ENCODE results near the gene KPNA6. TPM values are rescaled to one million over a fixed set of nuclear protein-coding genes. Genes with fewer than 3 reads are reported as not detected.

Gene KPNA6
- total and polyA plus RNA-seq, 10 of the 15 experiments (the other 5 are each of a cell fraction or from before 2014, with no cell fraction given) = 11.1 to 55.6 (median 25.9) TPM

DNA sequence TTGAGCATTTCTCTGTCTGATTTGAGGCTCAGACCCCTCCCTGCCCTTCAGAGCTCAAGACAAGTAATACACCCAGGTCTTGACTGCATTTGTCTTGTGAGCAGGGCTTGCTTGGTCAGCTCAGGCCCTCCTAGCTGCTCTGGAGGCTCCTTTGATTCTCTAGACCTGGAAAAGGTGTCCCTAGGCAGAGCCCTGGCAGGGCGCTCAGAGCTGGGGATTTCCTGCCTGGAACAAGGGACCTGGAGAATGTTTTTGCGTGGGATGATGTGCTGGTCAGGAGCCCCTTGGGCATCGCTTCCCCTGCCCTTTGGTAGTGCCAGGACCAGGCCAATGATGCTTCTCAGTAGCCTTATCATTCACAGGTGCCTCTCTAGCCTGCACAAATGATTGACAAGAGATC, 87.7 kb downstream of the KPNA6 start:
- Histone ChIP-seq H3K9ac (ENCODE audit: control insufficient read depth, insufficient read depth, low read length) (no peak overlapping the region), H3K27me3 (replicated peaks in 1 of 2; ENCODE audit: control insufficient read depth in 2 of 2, insufficient read depth in 2 of 2, low read length in 1 of 2) (no peaks in the 10 kb centered on the region), H2AFZ (ENCODE audit: control insufficient read depth, low read depth, low read length) (no peak overlapping the region), H3K9me3 (replicated peaks; ENCODE audit: control insufficient read depth, insufficient read depth, low read length) (no peaks in the 10 kb centered on the region), H3K27ac (ENCODE audit: control insufficient read depth, insufficient read depth) (no peak overlapping the region), H4K20me1 (ENCODE audit: control insufficient read depth, insufficient read depth) (no peaks in the 10 kb centered on the region), H3K4me1 (ENCODE audit: control insufficient read depth, insufficient read depth, low read length) (peaks cover 9% of the 10 kb centered on the region), H3K4me2 (ENCODE audit: control insufficient read depth, insufficient read depth) (no peak overlapping the region), H3K36me3 (ENCODE audit: control insufficient read depth in 2 of 2, insufficient read depth in 2 of 2, low read length in 1 of 2) (peaks cover 46 to 51% of the 10 kb centered on the region in 2 experiments), H3K79me2 (ENCODE audit: control insufficient read depth, insufficient read depth, low read length) (peaks cover 2% of the 10 kb centered on the region), H3K4me3 (no peak overlapping the region)
- no peak for ATAC-seq
- ChIA-PET SMC1A (ENCODE audit: uncharacterized antibody, unreplicated experiment) (no interaction called here), POLR2A (no interaction called here), RAD21 (ENCODE audit: unreplicated experiment) (no interaction called here), CTCF (no interaction called here)
- BruUV-seq (replicated peaks) = no TSS peak
- in situ Hi-C loops (cut with MboI) = no loop called here
- WGBS (ENCODE audit: insufficient coverage, insufficient replicate concordance, low lambda C conversion rate, missing lambda C conversion rate) = 84% methylated on average over 3 of the region's 3 CpGs
- TF ChIP-seq SUZ12 (IDR thresholded peaks at IDR 0.05; ENCODE audit: unreplicated experiment) (no peak), PML (IDR thresholded peaks at IDR 0.05; ENCODE audit: low read length) (no peak), EP300 (IDR thresholded peaks at IDR 0.05; ENCODE audit: borderline replicate concordance in 1 of 2, control insufficient read depth in 1 of 2, low read depth in 2 of 2, low read length in 2 of 2) (no peak), ESRRA (IDR thresholded peaks at IDR 0.05; ENCODE audit: low read length) (no peak), SMAD1 (IDR thresholded peaks at IDR 0.05; ENCODE audit: low read depth, partially characterized antibody) (no peak), FOXM1 (IDR thresholded peaks at IDR 0.05; ENCODE audit: low read depth, low read length) (no peak), PAX8 (IDR thresholded peaks at IDR 0.05) (no peak), NRF1 (conservative IDR thresholded peaks at IDR 0.05; ENCODE audit: low read depth, low read length) (no peak), RELA (IDR thresholded peaks at IDR 0.05; ENCODE audit: borderline replicate concordance, partially characterized antibody) (no peak), TCF12 (IDR thresholded peaks at IDR 0.05; ENCODE audit: low read depth, low read length) (no peak), DPF2 (IDR thresholded peaks at IDR 0.05) (no peak)
- TF ChIP-seq, protein P1, sequence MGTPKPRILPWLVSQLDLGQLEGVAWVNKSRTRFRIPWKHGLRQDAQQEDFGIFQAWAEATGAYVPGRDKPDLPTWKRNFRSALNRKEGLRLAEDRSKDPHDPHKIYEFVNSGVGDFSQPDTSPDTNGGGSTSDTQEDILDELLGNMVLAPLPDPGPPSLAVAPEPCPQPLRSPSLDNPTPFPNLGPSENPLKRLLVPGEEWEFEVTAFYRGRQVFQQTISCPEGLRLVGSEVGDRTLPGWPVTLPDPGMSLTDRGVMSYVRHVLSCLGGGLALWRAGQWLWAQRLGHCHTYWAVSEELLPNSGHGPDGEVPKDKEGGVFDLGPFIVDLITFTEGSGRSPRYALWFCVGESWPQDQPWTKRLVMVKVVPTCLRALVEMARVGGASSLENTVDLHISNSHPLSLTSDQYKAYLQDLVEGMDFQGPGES (IDR thresholded peaks at IDR 0.05) = no peak
- TF ChIP-seq, protein P2, sequence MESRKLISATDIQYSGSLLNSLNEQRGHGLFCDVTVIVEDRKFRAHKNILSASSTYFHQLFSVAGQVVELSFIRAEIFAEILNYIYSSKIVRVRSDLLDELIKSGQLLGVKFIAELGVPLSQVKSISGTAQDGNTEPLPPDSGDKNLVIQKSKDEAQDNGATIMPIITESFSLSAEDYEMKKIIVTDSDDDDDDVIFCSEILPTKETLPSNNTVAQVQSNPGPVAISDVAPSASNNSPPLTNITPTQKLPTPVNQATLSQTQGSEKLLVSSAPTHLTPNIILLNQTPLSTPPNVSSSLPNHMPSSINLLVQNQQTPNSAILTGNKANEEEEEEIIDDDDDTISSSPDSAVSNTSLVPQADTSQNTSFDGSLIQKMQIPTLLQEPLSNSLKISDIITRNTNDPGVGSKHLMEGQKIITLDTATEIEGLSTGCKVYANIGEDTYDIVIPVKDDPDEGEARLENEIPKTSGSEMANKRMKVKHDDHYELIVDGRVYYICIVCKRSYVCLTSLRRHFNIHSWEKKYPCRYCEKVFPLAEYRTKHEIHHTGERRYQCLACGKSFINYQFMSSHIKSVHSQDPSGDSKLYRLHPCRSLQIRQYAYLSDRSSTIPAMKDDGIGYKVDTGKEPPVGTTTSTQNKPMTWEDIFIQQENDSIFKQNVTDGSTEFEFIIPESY (IDR thresholded peaks at IDR 0.05) = no peak
- TF ChIP-seq, protein P3, sequence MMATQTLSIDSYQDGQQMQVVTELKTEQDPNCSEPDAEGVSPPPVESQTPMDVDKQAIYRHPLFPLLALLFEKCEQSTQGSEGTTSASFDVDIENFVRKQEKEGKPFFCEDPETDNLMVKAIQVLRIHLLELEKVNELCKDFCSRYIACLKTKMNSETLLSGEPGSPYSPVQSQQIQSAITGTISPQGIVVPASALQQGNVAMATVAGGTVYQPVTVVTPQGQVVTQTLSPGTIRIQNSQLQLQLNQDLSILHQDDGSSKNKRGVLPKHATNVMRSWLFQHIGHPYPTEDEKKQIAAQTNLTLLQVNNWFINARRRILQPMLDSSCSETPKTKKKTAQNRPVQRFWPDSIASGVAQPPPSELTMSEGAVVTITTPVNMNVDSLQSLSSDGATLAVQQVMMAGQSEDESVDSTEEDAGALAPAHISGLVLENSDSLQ (IDR thresholded peaks at IDR 0.05) = no peak
- no peak for FAIRE-seq
- intact Hi-C loops (cut with micrococcal nuclease; ENCODE audit: unreplicated experiment) = no loop called here
- DNase-seq (ENCODE audit: low read depth, low spot score) = no peak
